SK-N-MC (cell line): ENCODE measurements around the gene KLF9.
"Not testable (repeated sequence)": the region's sequence is repeated elsewhere in the genome, so short reads cannot be mapped to it uniquely, and the experiment has no call there.

Experiments
- DNase-seq: peaks from one replicate; pipeline ENCODE4 v3.0.0-alpha.2; 2011; ENCODE audit warnings: low read depth, low spot score
- H3K27ac ChIP-seq: fragments of 200-600 bp; sonication (generic); 2 replicates; pipeline ENCODE4 v1.5.1; 2016; ENCODE audit warnings: mixed run types
- H3K36me3 ChIP-seq: fragments of 200-600 bp; sonication (generic); 2 replicates; pipeline ENCODE4 v1.6.1; 2017; ENCODE audit warnings: antibody characterized with exemption, low read length, mixed read lengths; ENCODE audit not compliant: insufficient read depth
- H3K4me3 ChIP-seq: fragments of 200-600 bp; sonication (generic); 2 replicates; pipeline ENCODE4 v1.5.1; 2016
- H3K9ac ChIP-seq: fragments of 200-600 bp; sonication (generic); 2 replicates; pipeline ENCODE4 v1.8.0; 2017; ENCODE audit warnings: mixed run types, mixed read lengths; ENCODE audit not compliant: insufficient read length
- H3K9me3 ChIP-seq: fragments of 200-600 bp; sonication (generic); 2 replicates; pipeline ENCODE4 v1.6.1; 2017; ENCODE audit warnings: low read depth, mild to moderate bottlenecking, antibody characterized with exemption, low read length, moderate library complexity, mixed read lengths
- EZH2 ChIP-seq: fragments of 200-600 bp; sonication (generic); IDR thresholded peaks from one replicate; pipeline ENCODE4 v1.6.1; 2017; ENCODE audit warnings: antibody characterized with exemption
- FOXP2 ChIP-seq: optimal IDR thresholded peaks from 2 replicates; pipeline ENCODE3; 2011; ENCODE audit warnings: mild to moderate bottlenecking, moderate library complexity; ENCODE audit not compliant: insufficient read depth; ENCODE audit errors: extremely low read length, control extremely low read depth
- POLR2AphosphoS5 ChIP-seq: IDR thresholded peaks from 2 replicates; pipeline ENCODE4 v1.6.1; 2012; ENCODE audit warnings: mild to moderate bottlenecking, low read depth, low read length, borderline replicate concordance

The KLF9 gene

DNA sequence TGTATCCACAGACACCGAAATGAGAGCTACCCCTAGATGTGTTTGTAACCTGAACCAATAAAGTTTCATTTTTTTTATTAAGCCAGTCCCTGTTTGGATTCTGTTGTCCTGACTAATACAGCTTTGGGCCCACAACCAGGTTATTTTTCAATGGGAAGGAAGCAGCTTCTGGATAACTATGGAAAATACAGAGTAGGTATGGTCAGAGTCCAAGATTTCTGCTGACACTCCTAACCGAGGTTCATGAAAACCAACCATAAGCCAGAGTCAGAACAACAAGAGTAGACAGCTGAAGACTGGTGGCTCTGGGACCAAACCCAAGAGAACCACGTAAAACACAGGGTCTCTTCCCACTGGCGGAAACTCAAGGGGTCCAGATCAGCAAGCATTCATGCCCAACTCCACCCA lies 10.8 kb downstream of the KLF9 start:
- TF ChIP-seq POLR2AphosphoS5 (no peak), EZH2 (no peak), FOXP2 (no peak)
- Histone ChIP-seq H3K9ac (no peak overlapping the region), H3K9me3 (no peaks in the 10 kb centered on the region), H3K36me3 (no peaks in the 10 kb centered on the region), H3K4me3 (no peak overlapping the region), H3K27ac (no peak overlapping the region)
- DNase-seq: no peak

DNA sequence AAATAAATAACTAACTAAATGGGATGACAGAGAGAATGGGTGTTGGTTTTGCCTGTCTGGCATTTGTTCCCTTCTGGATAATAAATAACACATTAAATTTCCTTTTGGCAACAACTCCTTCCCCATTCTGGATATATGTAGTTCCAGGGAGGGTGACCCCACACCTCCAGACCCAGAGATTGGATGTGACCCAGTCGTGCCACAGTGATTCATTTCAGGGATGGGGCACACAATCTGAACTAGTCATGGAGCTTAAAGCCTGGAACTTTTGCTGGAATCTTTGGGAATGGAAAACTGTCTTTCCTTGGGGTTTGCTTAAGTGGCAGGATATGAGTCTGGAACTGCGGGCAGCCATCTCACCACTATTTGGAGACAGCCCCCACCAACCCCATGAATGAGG lies 11.3 kb downstream of the KLF9 start:
- H3K36me3 ChIP-seq: no peaks in the 10 kb centered on the region
- H3K9ac ChIP-seq: no peak overlapping the region
- no peak overlapping the region for H3K27ac ChIP-seq
- no peak for TF ChIP-seq FOXP2
- TF ChIP-seq EZH2: no peak
- TF ChIP-seq POLR2AphosphoS5: no peak
- H3K4me3 ChIP-seq: no peak overlapping the region
- H3K9me3 ChIP-seq: no peaks in the 10 kb centered on the region
- no peak for DNase-seq

DNA sequence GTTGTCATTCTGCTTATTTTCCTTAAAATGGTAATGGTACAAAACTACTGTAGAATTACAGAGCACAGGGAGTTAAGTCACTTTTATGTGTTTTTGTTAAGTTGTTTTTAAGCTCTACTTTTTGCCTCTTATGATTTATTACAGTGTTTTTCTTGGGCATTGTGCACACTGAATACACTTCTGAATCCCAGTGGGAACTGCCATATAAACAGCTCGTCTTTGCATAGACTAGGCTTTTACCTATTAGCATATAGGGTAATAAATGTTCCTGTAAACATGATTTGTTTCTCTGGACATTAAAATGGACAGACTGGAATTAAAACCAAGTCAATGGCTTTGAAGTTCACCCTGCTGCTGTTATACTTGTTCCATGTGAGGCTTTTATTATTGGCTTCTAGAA lies 12.2 kb downstream of the KLF9 start:
- TF ChIP-seq EZH2: no peak
- TF ChIP-seq POLR2AphosphoS5: no peak
- TF ChIP-seq FOXP2: no peak
- H3K36me3 ChIP-seq: no peaks in the 10 kb centered on the region
- H3K27ac ChIP-seq: no peak overlapping the region
- no peak overlapping the region for H3K9ac ChIP-seq
- H3K9me3 ChIP-seq: no peaks in the 10 kb centered on the region
- DNase-seq: no peak
- H3K4me3 ChIP-seq: no peak overlapping the region

DNA sequence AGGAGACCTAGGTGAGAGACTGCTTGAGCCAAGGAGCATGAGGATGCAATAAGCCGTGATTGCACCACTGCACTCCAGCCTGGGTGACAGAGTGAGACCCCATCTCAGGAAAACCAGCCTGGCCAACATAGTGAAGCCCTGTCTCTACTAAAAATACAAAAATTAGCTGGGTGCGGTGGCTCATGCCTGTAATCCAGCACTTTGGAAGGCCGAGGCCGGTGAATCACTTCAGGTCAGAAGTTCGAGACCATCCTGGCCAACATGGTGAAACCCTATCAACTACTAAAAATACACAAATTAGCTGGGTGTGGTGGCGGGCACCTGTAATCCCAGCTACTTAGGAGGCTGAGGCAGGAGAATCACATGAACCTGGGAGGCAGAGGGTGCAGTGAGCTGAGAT lies 13.2 kb downstream of the KLF9 start:
- not testable (repeated sequence) for H3K36me3 ChIP-seq, H3K27ac ChIP-seq, DNase-seq, H3K4me3 ChIP-seq, H3K9me3 ChIP-seq, H3K9ac ChIP-seq

DNA sequence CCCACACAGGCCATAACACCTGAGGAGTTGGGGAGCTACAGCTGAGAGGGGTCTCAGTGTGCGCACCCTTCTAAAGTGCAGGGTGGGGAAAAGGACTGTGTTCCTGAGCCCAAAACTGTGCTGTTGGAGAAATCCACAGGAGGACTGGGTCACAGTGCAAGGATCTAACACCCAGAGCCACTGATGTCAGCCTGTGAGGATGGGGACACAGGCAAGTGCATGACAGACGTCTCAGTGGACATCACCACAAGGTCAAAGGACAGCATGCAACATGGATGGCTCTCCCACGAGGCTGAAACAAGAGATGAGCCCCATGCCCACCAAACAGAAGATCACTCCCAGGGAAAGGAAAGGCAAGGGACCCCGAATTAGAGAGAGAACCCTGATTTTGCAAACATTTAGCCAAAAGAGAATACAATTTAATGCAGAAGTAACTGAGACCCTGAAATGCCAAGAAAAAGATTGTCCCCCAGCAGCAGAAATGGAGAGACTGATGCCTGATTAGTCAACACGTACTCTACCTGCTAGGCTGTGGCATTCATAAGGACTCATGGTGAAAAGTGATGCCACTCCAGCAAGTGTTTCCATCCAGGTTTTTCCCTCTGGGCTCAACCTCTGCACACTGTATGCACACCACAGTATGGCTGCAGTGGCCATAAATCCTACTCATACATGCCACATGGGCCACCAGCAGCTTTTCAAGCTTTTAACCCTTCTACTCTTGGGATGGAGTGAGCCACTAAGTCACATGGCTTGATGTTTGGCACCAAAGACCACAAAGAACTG lies 14.2 kb downstream of the KLF9 start:
- Histone ChIP-seq H3K9ac (no peak overlapping the region), H3K36me3 (no peaks in the 10 kb centered on the region), H3K4me3 (no peak overlapping the region), H3K27ac (no peak overlapping the region), H3K9me3 (no peaks in the 10 kb centered on the region)
- no peak for DNase-seq
- no peak for TF ChIP-seq EZH2

DNA sequence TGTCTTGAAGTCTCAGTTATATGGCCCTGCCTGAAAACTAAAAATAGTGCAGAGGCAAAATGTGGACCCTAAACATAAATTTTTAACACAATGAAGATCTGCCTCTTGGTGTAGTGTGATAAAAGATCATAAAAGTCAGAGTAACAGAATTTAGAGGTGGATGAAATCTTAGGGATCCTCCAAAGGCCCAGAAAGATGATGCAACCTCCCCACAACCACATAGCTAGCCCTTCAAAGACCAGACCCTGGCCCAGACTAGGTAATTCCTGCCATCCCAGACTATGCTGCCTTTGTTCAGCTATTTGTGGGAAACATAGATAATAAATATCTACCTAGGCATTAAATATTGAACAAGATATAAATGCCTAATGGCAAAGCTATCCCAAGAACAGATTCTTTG lies 15.3 kb downstream of the KLF9 start:
- no peak for DNase-seq
- TF ChIP-seq EZH2 (no peak), POLR2AphosphoS5 (no peak), FOXP2 (no peak)
- Histone ChIP-seq H3K4me3 (no peak overlapping the region), H3K9ac (no peak overlapping the region), H3K36me3 (no peaks in the 10 kb centered on the region), H3K9me3 (no peaks in the 10 kb centered on the region), H3K27ac (no peak overlapping the region)

DNA sequence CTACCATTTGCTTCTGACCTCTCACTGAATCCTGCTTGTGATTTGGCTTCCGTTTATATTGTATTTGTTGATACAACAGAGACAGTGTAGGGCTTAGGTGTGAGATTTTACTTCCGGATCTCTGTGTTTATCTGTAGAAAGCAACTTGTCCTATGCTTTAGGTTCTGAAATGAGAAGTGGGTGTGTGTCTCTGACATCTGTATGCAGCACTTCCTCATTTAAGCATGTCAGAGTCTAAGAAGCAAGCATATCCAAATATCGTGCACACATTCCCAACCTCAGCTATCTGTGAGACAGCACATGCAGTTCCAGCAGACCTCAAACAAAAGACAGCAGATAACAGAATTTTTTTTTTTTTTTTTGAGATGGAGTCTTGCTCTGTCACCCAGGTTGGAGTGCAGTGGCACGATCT lies 16.3 kb downstream of the KLF9 start:
- H3K27ac ChIP-seq: no peak overlapping the region

DNA sequence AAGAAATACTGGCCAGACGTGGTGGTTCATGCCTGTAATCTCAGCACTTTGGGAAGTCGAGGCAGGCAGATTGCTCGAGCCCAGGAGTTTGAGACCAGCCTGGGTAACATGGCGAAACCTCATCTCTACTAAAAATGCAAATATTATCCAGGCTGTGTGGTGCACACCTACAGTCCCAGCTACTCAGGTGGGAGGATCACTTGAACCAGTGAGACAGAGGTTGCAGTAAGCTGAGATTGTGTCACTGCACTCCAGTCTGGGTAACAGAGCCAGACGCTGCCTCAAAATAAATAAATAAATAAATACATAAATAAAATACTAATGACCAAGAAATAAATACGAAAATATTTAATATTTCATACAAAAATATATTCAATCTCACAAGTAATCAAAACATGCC lies 18.8 kb downstream of the KLF9 start:
- Histone ChIP-seq H3K9me3 (no peaks in the 10 kb centered on the region), H3K27ac (no peak overlapping the region), H3K36me3 (no peaks in the 10 kb centered on the region), H3K4me3 (no peak overlapping the region), H3K9ac (no peak overlapping the region)
- TF ChIP-seq POLR2AphosphoS5 (no peak), EZH2 (no peak), FOXP2 (no peak)
- DNase-seq: no peak

More for the DNA sequence above, 16.3 kb downstream of the KLF9 start:
- H3K4me3 ChIP-seq: no peak overlapping the region
- no peak for TF ChIP-seq FOXP2
- TF ChIP-seq POLR2AphosphoS5: no peak
- no peak for TF ChIP-seq EZH2
- H3K9ac ChIP-seq: no peak overlapping the region
- no peaks in the 10 kb centered on the region for H3K36me3 ChIP-seq
- H3K9me3 ChIP-seq: no peaks in the 10 kb centered on the region
- DNase-seq: no peak

DNA sequence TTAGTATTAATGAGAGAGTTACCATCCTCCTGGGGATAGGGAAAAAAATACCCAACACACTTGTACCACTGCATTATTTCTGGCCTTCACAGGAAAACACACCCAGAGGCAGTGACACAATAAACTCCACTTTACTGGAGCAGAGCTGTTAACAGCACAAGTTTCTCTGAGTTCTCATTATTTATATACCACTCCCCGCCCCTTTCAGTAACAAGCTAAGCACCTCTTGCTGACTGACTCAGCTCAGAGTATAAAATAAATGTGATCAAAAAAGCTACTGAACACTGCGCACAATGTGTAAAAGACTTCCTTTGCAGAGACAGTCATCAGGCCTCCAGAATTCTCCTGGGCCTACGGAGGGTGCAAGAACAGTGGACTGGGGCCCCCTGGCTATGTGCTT lies 21.6 kb downstream of the KLF9 start:
- Histone ChIP-seq H3K4me3 (no peak overlapping the region), H3K9ac (no peak overlapping the region), H3K9me3 (no peaks in the 10 kb centered on the region), H3K36me3 (no peaks in the 10 kb centered on the region), H3K27ac (no peak overlapping the region)
- TF ChIP-seq POLR2AphosphoS5 (no peak), FOXP2 (no peak), EZH2 (no peak)
- DNase-seq: no peak
